Kidney glomerular epithelial cell (primary cell): ENCODE measurements around the gene ARHGEF35.
"Not testable (repeated sequence)": the region's sequence is repeated elsewhere in the genome, so short reads cannot be mapped to it uniquely, and the experiment has no call there.

Experiments used
- DNase-seq: peaks from one replicate; lab custom pipeline; 2025; lab: John Stamatoyannopoulos, UW

ARHGEF35 gene

GRCh38 chr7:144178380-144179164 is 17.1 kb downstream of the ARHGEF35 start:
- not testable (repeated sequence) for DNase-seq

DNA sequence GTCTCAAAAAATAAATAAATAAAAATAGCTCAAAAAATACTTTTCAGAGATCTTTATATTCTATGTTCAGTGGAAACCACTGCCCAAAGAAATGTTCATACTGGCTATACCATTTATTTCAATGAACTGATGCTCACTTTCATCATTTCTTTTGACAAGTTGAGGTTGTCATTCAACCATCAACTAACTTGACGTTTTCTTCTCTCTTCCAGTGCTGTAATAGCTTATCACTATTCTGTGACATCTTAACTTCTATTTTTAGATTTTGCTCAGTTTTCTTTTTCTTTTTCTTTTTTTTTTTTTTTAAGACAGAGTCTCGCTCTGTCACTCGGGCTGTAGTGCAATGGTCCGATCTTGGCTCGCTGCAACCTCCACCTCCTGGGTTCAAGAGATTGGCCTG is 21.0 kb downstream of the ARHGEF35 start:
- no peak for DNase-seq

DNA sequence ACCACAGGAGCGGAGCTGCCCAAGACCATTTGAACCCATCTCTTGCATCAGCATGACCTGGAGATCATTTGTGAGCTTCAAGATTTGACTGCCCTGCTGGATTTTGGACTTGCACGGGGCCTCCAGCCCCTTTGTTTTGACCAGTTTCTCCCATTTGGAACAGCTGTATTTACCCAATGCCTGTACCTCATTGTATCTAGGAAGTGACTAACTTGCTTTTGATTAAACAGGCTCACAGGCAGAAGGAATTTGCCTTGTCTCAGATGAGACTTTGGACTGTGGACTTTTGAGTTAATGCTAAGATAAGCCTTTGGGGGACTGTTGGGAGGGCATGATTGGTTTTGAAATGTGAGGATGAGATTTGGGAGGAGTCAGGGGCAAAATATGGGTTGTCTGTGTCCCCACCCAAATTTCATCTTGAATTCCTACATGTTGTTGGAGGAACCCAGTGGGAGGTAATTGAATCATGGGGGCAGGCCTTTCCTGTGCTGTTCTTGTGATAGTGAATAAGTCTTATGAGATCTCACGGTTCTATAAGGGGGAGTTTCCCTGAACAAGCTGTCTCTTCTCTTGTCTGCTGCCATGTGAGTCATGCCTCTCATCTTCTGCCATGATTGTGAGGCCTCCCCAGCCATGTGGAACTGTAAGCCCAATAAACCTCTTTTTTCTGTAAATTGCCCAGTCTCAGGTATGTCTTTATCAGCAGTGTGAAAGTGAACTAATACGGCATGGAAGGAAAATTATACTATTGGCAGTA is 23.9 kb downstream of the ARHGEF35 start:
- not testable (repeated sequence) for DNase-seq

DNA sequence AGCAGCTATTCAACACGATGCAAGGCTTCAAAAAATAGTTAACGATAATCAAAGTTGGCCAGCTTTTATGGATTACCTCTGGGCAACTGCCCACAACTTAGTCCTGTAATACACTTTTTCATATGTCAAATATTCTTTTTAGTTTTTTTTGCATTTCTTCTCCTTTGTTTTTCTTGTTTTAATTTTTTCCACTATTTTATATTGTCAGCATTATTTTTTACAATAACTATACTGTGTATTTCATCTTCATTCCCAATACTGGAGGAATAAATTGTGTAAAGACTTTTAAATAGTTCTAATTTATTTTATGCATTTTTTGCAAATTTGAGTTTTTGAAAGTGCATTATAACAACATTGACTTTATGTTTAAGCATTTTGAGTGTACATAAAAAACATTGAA is 30.8 kb downstream of the ARHGEF35 start:
- DNase-seq: no peak

DNA sequence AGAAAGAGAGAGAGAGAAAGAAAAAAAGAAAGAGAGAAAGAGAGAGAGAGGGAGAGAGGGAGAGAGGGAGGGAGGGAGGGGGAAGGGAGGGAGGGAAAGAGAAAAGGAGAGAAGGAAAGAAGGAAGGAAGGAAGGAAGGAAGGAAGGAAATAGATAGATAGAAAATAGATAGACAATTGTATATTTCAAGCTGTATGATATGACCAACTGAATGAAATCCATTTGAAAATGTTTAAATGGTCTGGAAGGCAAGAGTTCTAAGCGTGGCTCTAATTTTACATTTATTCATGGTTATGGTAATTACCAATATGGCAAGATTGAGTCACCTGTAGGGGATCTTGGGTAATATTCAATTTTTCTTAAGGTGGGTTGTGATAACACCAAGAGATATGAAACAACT is 36.8 kb downstream of the ARHGEF35 start:
- no peak for DNase-seq

GRCh38 chr7:144148224-144148827 is 47.3 kb downstream of the ARHGEF35 start:
- DNase-seq: no peak

DNA sequence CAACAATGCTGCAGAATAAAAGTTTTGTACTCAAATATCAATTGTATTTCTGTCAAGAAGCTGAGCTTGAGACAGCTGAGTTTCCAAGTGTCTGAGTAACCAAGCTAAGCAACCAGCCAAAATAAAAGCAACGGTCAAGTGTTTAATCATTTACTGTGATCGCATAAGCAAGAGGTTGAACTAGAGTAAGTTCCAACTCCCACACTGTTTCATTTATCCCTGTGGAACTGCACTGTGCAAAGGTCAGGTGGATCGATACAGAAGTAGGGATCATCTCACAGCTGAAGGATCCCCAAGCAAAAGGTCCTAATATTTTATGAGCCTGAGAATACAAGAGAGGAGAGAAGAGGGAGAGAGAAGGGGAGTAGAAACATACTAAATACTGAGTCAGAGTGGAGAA is 51.2 kb downstream of the ARHGEF35 start:
- no peak for DNase-seq

DNA sequence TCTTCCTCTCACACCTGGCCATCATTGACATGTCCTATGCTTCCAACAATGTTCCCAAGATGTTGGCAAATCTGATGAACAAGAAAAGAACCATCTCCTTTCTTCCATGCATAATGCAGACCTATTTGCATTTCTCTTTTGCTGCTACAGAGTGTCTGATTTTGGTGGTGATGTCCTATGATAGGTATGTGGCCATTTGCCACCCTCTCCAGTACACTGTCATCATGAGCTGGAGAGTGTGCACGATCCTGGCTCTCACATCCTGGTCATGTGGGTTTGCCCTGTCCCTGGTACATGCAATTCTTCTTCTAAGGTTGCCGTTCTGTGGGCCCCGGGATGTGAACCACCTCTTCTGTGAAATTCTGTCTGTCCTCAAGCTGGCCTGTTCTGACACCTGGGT is 53.4 kb downstream of the ARHGEF35 start:
- DNase-seq: no peak

DNA sequence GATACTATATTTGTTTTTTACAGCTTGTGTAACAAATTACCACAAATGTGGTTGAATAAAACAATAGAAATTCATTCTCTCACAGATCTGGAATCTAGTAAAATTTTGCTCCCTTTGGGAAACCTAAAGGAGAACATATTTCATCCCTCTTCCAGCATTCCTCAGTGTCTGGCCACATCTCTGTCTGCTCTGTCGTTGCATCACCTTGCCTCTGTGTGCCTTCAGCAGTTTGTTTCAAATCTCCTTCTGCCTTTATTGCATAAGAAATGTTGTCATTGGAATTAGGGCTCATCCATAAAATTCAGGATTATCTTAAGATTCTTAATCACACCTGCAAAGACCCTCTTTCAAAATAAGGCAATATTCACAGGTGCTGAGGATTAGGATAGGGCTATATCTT is 58.1 kb downstream of the ARHGEF35 start:
- DNase-seq: no peak
